ENCODE measurements around the gene ACSM6.

DNA sequence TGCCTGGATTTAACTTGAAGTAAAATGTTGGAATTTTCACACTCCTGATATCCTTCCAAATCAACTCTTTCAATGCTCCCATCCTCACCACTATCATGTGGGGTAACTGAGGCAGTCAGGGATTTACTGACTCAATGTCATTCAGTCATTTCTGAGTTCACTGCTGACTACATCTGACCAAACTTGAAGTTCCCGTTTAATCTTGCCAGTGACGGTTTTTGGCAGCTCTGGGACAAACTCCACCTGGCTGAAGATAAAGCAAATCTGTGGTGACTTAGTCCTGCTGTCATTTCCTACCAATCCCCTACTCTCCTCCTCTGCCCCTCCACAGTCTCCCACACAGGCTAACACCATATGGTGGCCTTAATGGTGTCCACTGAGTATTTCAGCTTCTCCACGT lies 22.7 kb upstream of the ACSM6 start:
- TF ChIP-seq CTCF (IDR thresholded peaks at IDR 0.05; ENCODE audit: low read depth, low read length, poor library complexity, severe bottlenecking) = no peak
- no peak for TF ChIP-seq EZH2phosphoT487 (IDR thresholded peaks at IDR 0.05; ENCODE audit: borderline replicate concordance, low read length)

All from DOHH2 (cell line).